ENCODE data around the gene SRBD1.

- no peak for TF ChIP-seq POLR2A (IDR thresholded peaks at IDR 0.05)
- TF ChIP-seq CTCF (IDR thresholded peaks at IDR 0.05): no peak
- no peak for TF ChIP-seq POLR2AphosphoS5 (IDR thresholded peaks at IDR 0.05; ENCODE audit: insufficient read depth in 1 of 2, low read depth in 1 of 2)
Measured at GRCh38 chr2:45345331-45346234, 265.5 kb downstream of the SRBD1 start.
